ENCODE data around the gene NTSR1.

NTSR1 gene

GRCh38 chr20:62710221-62710885 is 1.7 kb downstream of the NTSR1 start:
- DNase-seq (ENCODE audit: low read depth in 1 of 2, low spot score in 1 of 2): no peak
- TF ChIP-seq JUND (IDR thresholded peaks at IDR 0.05; ENCODE audit: low read depth): no peak
- in situ Hi-C loops (cut with HindIII; ENCODE audit: low pct_unique_long_range_greater_than_20kb, low sequenced_read_pairs): no loop called here

GRCh38 chr20:62710886-62711702 is 2.5 kb downstream of the NTSR1 start:
- in situ Hi-C loops (cut with HindIII; ENCODE audit: low pct_unique_long_range_greater_than_20kb, low sequenced_read_pairs): no loop called here
- TF ChIP-seq JUND (IDR thresholded peaks at IDR 0.05; ENCODE audit: low read depth): no peak
- DNase-seq (ENCODE audit: low read depth in 1 of 2, low spot score in 1 of 2): peak; percentile 47 to 52

GRCh38 chr20:62711703-62712101 is 3.1 kb downstream of the NTSR1 start:
- TF ChIP-seq JUND (IDR thresholded peaks at IDR 0.05; ENCODE audit: low read depth): no peak
- peak in 1 of 2 experiments; percentile 26 for DNase-seq (ENCODE audit: low read depth in 1 of 2, low spot score in 1 of 2)
- in situ Hi-C loops (cut with HindIII; ENCODE audit: low pct_unique_long_range_greater_than_20kb, low sequenced_read_pairs): no loop called here

- DNase-seq (ENCODE audit: low read depth in 1 of 2, low spot score in 1 of 2): no peak
- in situ Hi-C loops (cut with HindIII; ENCODE audit: low pct_unique_long_range_greater_than_20kb, low sequenced_read_pairs): no loop called here
- no peak for TF ChIP-seq JUND (IDR thresholded peaks at IDR 0.05; ENCODE audit: low read depth)
Observed at GRCh38 chr20:62712606-62713005, 4.0 kb downstream of the NTSR1 start.

GRCh38 chr20:62714006-62714405 is 5.4 kb downstream of the NTSR1 start:
- in situ Hi-C loops (cut with HindIII; ENCODE audit: low pct_unique_long_range_greater_than_20kb, low sequenced_read_pairs): no loop called here
- TF ChIP-seq JUND (IDR thresholded peaks at IDR 0.05; ENCODE audit: low read depth): no peak
- no peak for DNase-seq (ENCODE audit: low read depth in 1 of 2, low spot score in 1 of 2)

GRCh38 chr20:62714799-62715198 is 6.2 kb downstream of the NTSR1 start:
- in situ Hi-C loops (cut with HindIII; ENCODE audit: low pct_unique_long_range_greater_than_20kb, low sequenced_read_pairs): no loop called here
- DNase-seq (ENCODE audit: low read depth in 1 of 2, low spot score in 1 of 2): no peak
- no peak for TF ChIP-seq JUND (IDR thresholded peaks at IDR 0.05; ENCODE audit: low read depth)

- DNase-seq (ENCODE audit: low read depth in 1 of 2, low spot score in 1 of 2): no peak
- TF ChIP-seq JUND (IDR thresholded peaks at IDR 0.05; ENCODE audit: low read depth): no peak
- in situ Hi-C loops (cut with HindIII; ENCODE audit: low pct_unique_long_range_greater_than_20kb, low sequenced_read_pairs): no loop called here
Observed at GRCh38 chr20:62715201-62715600, 6.6 kb downstream of the NTSR1 start.

- TF ChIP-seq JUND (IDR thresholded peaks at IDR 0.05; ENCODE audit: low read depth): no peak
- in situ Hi-C loops (cut with HindIII; ENCODE audit: low pct_unique_long_range_greater_than_20kb, low sequenced_read_pairs): no loop called here
- no peak for DNase-seq (ENCODE audit: low read depth in 1 of 2, low spot score in 1 of 2)
Observed at GRCh38 chr20:62716198-62716940, 7.7 kb downstream of the NTSR1 start.

- TF ChIP-seq JUND (IDR thresholded peaks at IDR 0.05; ENCODE audit: low read depth): no peak
- DNase-seq (ENCODE audit: low read depth in 1 of 2, low spot score in 1 of 2): no peak
- in situ Hi-C loops (cut with HindIII; ENCODE audit: low pct_unique_long_range_greater_than_20kb, low sequenced_read_pairs): no loop called here
Observed at GRCh38 chr20:62716941-62717310, 8.3 kb downstream of the NTSR1 start.

- DNase-seq (ENCODE audit: low read depth in 1 of 2, low spot score in 1 of 2): no peak
- in situ Hi-C loops (cut with HindIII; ENCODE audit: low pct_unique_long_range_greater_than_20kb, low sequenced_read_pairs): no loop called here
- no peak for TF ChIP-seq JUND (IDR thresholded peaks at IDR 0.05; ENCODE audit: low read depth)
Observed at GRCh38 chr20:62717933-62718332, 9.3 kb downstream of the NTSR1 start.

- no peak for TF ChIP-seq JUND (IDR thresholded peaks at IDR 0.05; ENCODE audit: low read depth)
- in situ Hi-C loops (cut with HindIII; ENCODE audit: low pct_unique_long_range_greater_than_20kb, low sequenced_read_pairs): no loop called here
Observed at GRCh38 chr20:62718546-62718945, 9.9 kb downstream of the NTSR1 start.

GRCh38 chr20:62719250-62719935 is 10.8 kb downstream of the NTSR1 start:
- no peak for TF ChIP-seq JUND (IDR thresholded peaks at IDR 0.05; ENCODE audit: low read depth)
- DNase-seq (ENCODE audit: low read depth in 1 of 2, low spot score in 1 of 2): no peak
- in situ Hi-C loops (cut with HindIII; ENCODE audit: low pct_unique_long_range_greater_than_20kb, low sequenced_read_pairs): no loop called here

More at GRCh38 chr20:62718546-62718945, 9.9 kb downstream of the NTSR1 start:
- DNase-seq (ENCODE audit: low read depth in 1 of 2, low spot score in 1 of 2): no peak

Data from T47D (cell line).